T-helper 17 cell (primary cell): ENCODE data around the gene SYNJ2. TPM values are rescaled to one million over a fixed set of nuclear protein-coding genes. Genes with fewer than 3 reads are reported as not detected.
A peak's percentile ranks its signal among the peaks of the same experiment; 100 is the strongest.
"Not testable (repeated sequence)": the region's sequence is repeated elsewhere in the genome, so short reads cannot be mapped to it uniquely, and the experiment has no call there.

ENCODE experiments used
- ATAC-seq: fragments of 150-1000 bp; cut with Tn5 transposase; 2 replicates; pipeline ENCODE4 v1.10.0; 2021; ENCODE audit warnings: mild to moderate bottlenecking, moderate library complexity
- DNase-seq, 3 donors: peaks; one replicate each; pipeline versions ENCODE4 v3.0.0 to v3.0.0-alpha.2; 2020 to 2021
- H3K9me3 ChIP-seq: one replicate; pipeline ENCODE4 v1.7.0; 2013; ENCODE audit warnings: low read length, mild to moderate bottlenecking; ENCODE audit not compliant: control insufficient read depth, poor library complexity, severe bottlenecking
- H3K27ac Mint-ChIP-seq: one replicate; pipeline ENCODE4 v1.8.0; 2022; ENCODE audit warnings: mild to moderate bottlenecking, moderate library complexity, mixed read lengths
- H3K27me3 Mint-ChIP-seq: one replicate; pipeline ENCODE4 v1.8.0; 2022; ENCODE audit warnings: mixed read lengths
- H3K36me3 Mint-ChIP-seq: one replicate; pipeline ENCODE4 v1.8.0; 2022; ENCODE audit warnings: low read depth, mixed read lengths
- H3K4me1 Mint-ChIP-seq: one replicate; pipeline ENCODE4 v1.8.0; 2022; ENCODE audit warnings: mild to moderate bottlenecking, mixed read lengths
- H3K4me3 Mint-ChIP-seq: one replicate; pipeline ENCODE4 v1.8.0; 2022; ENCODE audit warnings: mild to moderate bottlenecking, moderate library complexity, mixed read lengths
- total RNA-seq, 4 donors: library from RNA in 2 of 4; stranded (reverse) in 2 of 4; gene quantifications; one replicate each; pipeline ENCODE4 v1.2.3 and lab custom pipeline; 2022 to 2026

SYNJ2 gene
- total RNA-seq, 2 donors from 2014 or later = 43.6 to 45.0 TPM

DNA sequence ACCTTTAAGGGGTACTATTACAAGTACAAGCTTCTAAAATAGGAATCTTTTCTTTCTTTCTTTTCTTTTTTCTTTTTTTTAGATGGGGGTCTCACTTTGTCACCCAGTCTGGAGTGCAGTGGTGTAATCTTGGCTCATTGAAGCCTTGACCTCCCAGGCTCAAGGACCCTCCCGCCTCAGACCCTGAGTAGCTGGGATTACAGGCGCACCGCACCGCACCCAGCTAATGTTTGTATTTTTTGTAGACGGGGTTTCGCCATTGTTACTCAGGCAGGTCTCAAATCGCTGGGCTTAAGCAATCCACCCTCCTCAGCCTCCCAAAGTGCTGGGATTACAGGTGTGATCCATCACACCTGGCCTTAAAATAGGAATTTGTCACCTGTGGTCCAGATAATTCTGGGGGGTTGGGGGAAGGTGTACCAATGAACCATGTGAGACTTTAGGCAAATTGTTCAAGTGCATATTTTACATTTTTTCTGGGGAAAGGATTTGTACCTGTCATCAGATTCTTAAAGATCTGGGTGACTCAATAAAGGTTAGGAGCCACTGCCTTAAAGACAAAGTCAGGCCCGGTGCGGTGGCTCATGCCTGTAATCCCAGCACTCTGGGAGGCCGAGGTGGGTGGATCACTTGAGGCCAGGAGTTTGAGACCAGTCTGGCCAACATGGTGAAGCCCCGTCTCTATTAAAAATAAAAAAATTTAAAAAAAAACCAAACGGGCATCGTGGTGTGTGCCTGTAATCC, 19.7 kb upstream of the SYNJ2 start:
- H3K9me3 ChIP-seq = no peaks in the 10 kb centered on the region
- Mint-ChIP-seq H3K27me3 (no peaks in the 10 kb centered on the region), H3K4me3 (no peak overlapping the region), H3K27ac (peak overlapping the region; percentile 89), H3K36me3 (no peaks in the 10 kb centered on the region), H3K4me1 (peaks cover 7% of the 10 kb centered on the region)
- ATAC-seq (no peak), DNase-seq (no peak)

DNA sequence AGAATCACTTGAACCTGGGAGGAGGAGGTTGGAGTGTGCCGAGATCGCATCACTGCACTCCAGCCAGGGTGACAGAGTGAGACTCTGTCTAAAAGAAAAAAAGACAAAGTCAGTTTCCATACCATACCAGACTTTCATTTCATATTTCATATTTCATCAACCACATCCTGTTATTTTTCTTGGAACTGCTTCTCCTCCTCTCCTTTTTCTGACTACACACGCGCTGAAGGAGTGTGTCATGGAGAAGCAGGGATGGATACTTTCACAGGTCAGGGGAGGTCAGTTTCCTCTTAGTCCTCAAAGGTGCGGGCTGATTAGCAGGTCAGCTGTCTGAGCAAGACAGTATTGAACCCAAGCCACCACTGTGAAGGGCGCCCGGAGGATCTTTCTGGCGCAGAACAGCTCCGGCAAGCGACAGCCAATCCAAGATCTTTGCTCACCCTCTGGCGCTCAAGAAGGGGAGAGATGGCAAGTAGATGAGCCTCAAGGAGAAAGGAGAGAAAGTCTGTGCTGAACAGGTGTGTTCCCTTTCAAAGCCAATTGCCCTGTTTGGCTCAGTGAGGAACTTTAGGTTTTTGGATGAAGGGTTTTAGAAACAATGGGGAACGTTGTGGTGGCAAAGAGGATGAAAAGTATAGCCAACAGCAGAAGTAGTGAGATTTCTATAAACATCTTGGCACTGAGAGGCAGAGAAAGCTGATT, 18.9 kb upstream of the SYNJ2 start:
- DNase-seq = no peak
- Mint-ChIP-seq H3K27me3 (no peaks in the 10 kb centered on the region), H3K36me3 (no peaks in the 10 kb centered on the region), H3K27ac (peak overlapping the region; percentile 89), H3K4me1 (peaks cover 7% of the 10 kb centered on the region), H3K4me3 (no peak overlapping the region)
- H3K9me3 ChIP-seq = no peaks in the 10 kb centered on the region
- ATAC-seq = no peak

DNA sequence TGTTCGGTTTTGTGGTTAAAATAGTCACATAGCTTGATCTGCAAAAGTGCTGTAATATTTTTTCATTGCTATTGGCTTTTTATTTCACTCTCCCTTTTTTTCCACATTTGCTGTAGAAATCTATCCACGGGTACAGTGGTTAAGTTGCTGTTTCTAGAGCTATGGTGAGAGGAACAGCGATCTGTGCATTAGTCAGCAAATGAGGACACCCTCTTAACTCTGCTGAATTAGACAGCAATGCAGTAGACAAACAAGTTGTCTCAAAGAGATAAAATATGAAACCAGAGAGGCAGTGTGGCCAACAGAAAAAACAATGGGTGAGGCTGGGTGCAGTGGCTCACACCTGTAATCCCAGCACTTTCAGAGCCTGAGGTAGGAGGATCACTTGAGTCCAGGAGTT, 17.6 kb upstream of the SYNJ2 start:
- ATAC-seq = no peak
- Mint-ChIP-seq H3K27me3 (no peaks in the 10 kb centered on the region), H3K36me3 (no peaks in the 10 kb centered on the region), H3K27ac (no peak overlapping the region), H3K4me3 (no peak overlapping the region), H3K4me1 (peaks cover 7% of the 10 kb centered on the region)
- no peak for DNase-seq
- H3K9me3 ChIP-seq = no peaks in the 10 kb centered on the region

DNA sequence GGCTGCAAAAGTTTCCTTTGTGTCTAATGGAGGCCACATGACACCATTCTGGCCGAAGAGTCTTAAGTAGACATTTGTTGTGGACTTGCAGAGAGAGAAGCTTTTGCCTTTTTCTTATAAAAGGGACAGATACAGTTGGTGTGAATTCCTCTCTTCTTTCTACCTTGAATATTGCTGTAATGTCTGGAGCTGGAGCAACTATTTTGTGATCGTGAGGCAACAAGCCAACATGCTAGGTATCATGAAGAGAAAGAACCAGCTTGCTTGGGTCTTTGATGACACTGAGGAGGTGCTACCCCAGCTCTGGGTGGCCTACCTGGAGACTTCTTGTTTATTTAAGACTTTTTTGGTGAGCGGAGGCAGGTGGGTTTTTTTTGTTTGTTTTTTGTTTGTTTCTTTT, 16.3 kb upstream of the SYNJ2 start:
- H3K9me3 ChIP-seq = no peaks in the 10 kb centered on the region
- no peak overlapping the region for H3K4me3 Mint-ChIP-seq
- peaks cover under 1% of the 10 kb centered on the region for H3K27me3 Mint-ChIP-seq
- no peak for ATAC-seq
- no peak overlapping the region for H3K27ac Mint-ChIP-seq
- peaks cover 7% of the 10 kb centered on the region for H3K4me1 Mint-ChIP-seq
- H3K36me3 Mint-ChIP-seq = no peaks in the 10 kb centered on the region
- DNase-seq = no peak

DNA sequence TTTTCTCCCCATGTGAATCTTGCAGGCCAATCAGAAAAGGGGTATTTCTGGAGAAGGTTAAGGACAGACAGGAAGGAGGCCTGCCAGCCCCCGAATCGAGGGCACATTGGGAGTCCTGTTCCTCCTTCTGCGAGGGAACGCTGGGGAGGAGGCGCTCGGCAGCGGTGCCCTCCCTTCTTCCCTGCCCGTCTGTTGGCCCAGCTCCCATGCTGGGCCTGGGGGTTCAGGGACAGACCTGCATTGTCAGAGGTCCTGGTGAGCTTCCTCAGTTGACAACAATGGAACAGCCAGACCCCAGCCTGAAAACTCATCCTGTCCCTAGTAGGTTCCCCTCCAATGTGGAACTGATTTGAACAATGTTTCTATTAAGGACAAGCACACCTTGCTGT, 15.1 kb upstream of the SYNJ2 start:
- H3K9me3 ChIP-seq = no peaks in the 10 kb centered on the region
- H3K27me3 Mint-ChIP-seq = peaks cover 8% of the 10 kb centered on the region
- no peak overlapping the region for H3K4me3 Mint-ChIP-seq
- no peak overlapping the region for H3K27ac Mint-ChIP-seq
- ATAC-seq = no peak
- no peak for DNase-seq
- peaks cover 9% of the 10 kb centered on the region for H3K4me1 Mint-ChIP-seq
- H3K36me3 Mint-ChIP-seq = no peaks in the 10 kb centered on the region

DNA sequence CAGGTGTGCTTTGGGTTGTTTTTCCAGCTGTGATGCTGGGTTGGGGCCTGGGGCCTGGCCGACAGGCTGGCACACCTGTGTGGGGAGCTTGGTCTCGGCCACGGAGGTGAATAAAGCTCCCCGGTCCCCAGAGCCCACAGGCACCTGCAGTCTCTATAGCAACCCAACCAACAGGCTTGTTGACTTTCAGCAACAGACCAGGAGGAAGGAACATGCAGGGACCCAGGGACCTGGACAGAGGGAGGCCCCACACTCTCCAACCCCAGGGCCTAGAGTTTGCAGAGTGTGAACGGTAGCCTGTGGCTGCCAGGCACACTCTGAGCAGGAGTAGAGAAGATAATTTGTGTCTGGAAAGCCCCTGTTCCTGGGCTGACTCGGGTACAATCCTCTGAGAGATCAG, 14.6 kb upstream of the SYNJ2 start:
- no peak overlapping the region for H3K27ac Mint-ChIP-seq
- no peak for DNase-seq
- H3K36me3 Mint-ChIP-seq = no peaks in the 10 kb centered on the region
- no peak for ATAC-seq
- H3K27me3 Mint-ChIP-seq = peaks cover 8% of the 10 kb centered on the region
- no peaks in the 10 kb centered on the region for H3K9me3 ChIP-seq
- no peak overlapping the region for H3K4me3 Mint-ChIP-seq
- H3K4me1 Mint-ChIP-seq = peaks cover 9% of the 10 kb centered on the region

DNA sequence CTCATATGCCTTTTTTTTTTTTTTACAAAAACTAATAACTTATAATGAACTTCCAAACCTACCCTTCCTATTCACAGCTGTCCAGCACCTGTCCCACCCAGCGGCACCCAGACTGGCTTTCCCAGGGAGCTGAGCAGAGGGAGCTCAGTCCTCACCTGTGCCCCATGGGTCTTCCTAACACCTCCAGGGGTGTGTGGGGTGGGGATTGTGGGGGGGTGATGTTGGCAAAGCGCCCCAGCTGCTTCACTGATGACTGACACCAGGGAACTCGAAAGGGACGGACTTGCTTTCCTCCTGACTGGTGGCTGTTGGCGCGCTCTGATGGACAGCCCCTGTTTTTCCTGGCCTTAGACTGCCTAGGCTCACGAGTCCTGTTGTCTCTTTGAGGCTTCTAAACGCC, 14.2 kb upstream of the SYNJ2 start:
- Mint-ChIP-seq H3K4me1 (peaks cover 9% of the 10 kb centered on the region), H3K4me3 (no peak overlapping the region), H3K27ac (no peak overlapping the region), H3K36me3 (no peaks in the 10 kb centered on the region), H3K27me3 (peaks cover 8% of the 10 kb centered on the region)
- DNase-seq (no peak), ATAC-seq (no peak)
- H3K9me3 ChIP-seq = no peaks in the 10 kb centered on the region

DNA sequence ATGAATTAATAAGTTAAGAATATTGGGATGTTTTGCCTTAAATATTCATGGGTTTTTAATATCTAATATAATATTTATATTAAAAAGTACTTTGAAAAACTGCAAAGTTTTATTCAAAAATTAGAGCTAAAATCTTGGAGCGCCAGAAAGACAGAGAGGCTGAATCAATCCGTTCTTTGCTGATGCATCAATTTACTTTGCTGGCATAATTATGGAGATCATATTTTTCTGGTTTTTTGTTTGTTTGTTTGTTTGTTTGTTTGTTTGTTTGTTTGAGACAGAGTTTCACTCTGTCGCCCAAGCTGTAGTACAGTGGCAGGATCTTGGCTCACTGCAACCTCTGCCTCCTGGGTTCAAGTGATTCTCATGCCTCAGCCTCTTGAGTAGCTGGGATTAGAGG, 9.5 kb upstream of the SYNJ2 start:
- not testable (repeated sequence) for H3K27ac Mint-ChIP-seq

DNA sequence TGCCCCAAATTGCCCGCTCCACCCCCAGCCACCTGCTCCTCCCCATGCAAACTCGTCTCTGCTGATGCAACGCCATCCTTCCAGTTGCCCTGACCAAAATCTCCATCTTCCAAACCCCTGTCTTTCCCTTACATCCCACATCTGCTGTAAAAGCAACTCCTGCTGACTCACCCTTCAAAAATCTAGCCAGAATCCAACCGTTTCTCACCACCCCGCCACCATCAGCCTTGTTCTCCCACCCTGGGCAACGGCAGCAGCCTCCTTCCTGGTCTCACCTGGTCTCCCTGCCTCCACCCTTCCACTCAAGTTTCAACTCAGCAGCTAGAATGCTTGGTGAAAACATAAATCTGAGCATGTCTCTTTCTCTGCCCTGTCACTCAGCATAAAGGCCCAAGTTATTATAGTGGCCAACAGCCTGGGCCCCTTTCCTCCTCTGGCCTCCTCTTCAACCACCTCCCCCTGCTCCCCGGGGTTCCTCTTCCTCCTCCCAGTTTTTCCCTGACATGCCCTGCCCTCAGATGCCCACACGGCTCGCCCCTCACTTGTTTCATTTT, 7.2 kb upstream of the SYNJ2 start:
- ATAC-seq (no peak), DNase-seq (no peak)
- H3K4me3 Mint-ChIP-seq = no peak overlapping the region
- H3K27me3 Mint-ChIP-seq = peaks cover 8% of the 10 kb centered on the region
- no peak overlapping the region for H3K27ac Mint-ChIP-seq
- H3K9me3 ChIP-seq = no peaks in the 10 kb centered on the region
- no peaks in the 10 kb centered on the region for H3K36me3 Mint-ChIP-seq
- peaks cover 17% of the 10 kb centered on the region for H3K4me1 Mint-ChIP-seq

More for the DNA sequence above, 9.5 kb upstream of the SYNJ2 start:
- not testable (repeated sequence) for ATAC-seq, DNase-seq, H3K4me3 Mint-ChIP-seq, H3K9me3 ChIP-seq, H3K36me3 Mint-ChIP-seq, H3K27me3 Mint-ChIP-seq
- H3K4me1 Mint-ChIP-seq = peaks cover 11% of the 10 kb centered on the region

DNA sequence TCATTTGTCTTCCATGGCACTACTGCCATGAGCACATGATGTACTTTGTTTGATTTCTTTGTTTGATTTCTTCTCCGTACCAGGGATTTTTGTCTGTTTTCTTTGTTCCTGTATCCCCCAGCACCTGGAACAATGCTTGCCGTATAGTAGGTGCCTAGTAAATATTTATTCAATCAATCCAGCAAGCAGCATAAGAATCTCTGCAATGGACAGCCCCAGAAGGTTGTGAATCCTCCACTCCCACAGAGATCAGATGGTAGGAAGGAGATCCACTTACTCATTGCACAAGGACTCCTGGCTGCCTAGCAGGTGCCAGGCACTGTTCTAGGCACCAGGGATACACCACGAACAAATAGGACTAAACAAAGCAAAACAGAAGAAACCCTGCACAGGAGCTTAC, 6.7 kb upstream of the SYNJ2 start:
- no peak for ATAC-seq
- H3K27me3 Mint-ChIP-seq = peaks cover 8% of the 10 kb centered on the region
- H3K36me3 Mint-ChIP-seq = no peaks in the 10 kb centered on the region
- H3K4me3 Mint-ChIP-seq = no peak overlapping the region
- no peaks in the 10 kb centered on the region for H3K9me3 ChIP-seq
- no peak for DNase-seq
- H3K4me1 Mint-ChIP-seq = peaks cover 22% of the 10 kb centered on the region
- H3K27ac Mint-ChIP-seq = no peak overlapping the region

DNA sequence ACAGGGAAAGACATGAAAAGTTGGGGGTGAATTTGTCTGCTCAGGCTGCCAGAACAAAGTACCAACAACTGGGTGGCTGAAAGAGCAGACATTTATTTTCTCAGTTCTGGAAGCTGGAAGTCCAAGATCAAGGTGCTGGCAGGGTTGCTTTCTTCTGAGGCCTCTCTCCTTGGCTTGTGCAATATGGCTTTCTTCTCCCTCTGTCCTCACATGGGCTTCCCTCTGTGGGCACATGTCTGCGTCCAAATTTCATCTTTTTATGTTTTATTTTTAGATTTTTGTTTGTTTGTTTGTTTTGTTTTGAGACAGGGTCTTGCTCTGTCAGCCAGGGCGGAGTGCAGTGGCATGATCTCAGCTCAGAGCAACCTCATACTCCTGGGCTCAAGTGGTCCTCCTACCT, 6.2 kb upstream of the SYNJ2 start:
- H3K27ac Mint-ChIP-seq = no peak overlapping the region
- no peaks in the 10 kb centered on the region for H3K36me3 Mint-ChIP-seq
- peaks cover 27% of the 10 kb centered on the region for H3K4me1 Mint-ChIP-seq
- no peak overlapping the region for H3K4me3 Mint-ChIP-seq
- no peak for DNase-seq
- no peak for ATAC-seq
- H3K9me3 ChIP-seq = no peaks in the 10 kb centered on the region
- H3K27me3 Mint-ChIP-seq = peaks cover 8% of the 10 kb centered on the region

DNA sequence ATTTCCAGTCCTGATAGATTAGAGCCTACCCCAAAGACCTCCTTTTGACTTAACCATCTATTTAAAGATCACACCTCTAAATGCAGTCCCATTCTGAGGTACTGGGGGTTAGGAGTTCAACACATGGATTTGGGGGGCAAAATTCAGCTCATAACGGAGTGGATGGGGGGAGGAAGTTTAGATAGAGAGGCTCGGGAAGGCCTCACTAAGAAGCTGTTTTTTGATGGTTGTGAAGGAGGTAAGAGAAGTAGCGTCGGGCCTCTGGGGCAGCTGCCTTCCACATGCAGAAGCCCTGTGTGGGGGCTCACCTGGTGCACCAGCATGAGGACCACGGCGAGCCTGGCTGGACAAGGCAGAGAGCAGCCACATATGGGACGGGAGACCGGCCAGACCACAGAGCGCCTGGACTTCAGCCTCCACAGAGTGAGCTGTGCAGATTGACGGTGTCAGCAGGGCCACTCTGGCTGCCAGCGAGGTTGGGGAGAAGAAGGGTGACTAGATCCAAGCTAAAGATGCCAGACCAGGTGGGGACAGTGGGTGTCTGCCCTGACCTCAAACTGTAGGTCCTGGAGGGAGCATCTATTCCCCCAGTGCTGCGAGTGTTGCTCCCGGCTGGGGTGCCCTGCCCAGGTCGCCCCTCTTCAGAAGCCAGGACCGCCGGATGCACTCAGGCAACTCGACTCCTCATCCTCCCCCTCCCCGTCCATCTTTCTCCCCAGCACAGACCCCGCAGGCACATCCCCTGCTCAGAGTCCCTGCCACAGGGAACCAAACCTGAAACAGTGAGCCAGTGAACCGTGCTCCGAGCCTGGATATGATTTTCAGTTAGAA, 5.1 kb upstream of the SYNJ2 start:
- DNase-seq = no peak
- Mint-ChIP-seq H3K4me1 (peaks cover 26% of the 10 kb centered on the region), H3K27me3 (no peaks in the 10 kb centered on the region), H3K27ac (no peak overlapping the region), H3K4me3 (no peak overlapping the region), H3K36me3 (no peaks in the 10 kb centered on the region)
- no peak for ATAC-seq
- H3K9me3 ChIP-seq = no peaks in the 10 kb centered on the region

DNA sequence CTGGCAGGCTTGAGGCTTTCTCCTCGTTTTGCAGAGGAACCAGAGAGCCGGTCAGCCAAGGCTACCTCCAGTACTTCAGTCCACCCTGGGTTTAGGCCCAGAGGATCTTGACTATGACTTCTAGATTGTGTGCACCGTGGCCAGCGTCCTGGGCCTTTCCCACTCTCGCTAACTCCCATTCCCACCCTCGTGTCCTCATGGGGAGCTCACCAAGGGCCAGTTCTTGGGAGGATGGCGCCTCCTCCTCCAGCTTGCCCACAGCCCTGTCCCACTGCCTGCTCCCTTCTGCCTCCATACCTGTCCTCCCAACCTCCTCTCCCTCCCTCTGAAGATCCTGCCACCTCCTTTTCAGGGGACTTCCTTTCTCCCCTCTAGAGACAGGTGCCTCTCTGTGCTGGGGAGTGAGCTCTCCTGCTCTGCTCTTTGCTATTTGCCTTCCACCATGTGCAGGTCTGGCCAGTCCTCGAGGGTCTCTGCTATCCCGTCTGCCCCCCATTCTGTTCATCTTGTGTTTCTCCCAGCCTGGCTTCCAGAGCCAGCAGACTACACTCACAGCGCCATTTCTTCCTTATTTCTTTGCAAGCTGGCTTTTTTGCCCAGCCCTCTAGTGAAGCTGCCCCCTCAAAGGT, 4.4 kb upstream of the SYNJ2 start:
- Mint-ChIP-seq H3K27ac (no peak overlapping the region), H3K4me1 (peaks cover 26% of the 10 kb centered on the region)
- ATAC-seq = no peak

More for the DNA sequence above, 4.4 kb upstream of the SYNJ2 start:
- Mint-ChIP-seq H3K27me3 (no peaks in the 10 kb centered on the region), H3K4me3 (no peak overlapping the region), H3K36me3 (no peaks in the 10 kb centered on the region)
- no peaks in the 10 kb centered on the region for H3K9me3 ChIP-seq
- no peak for DNase-seq
